ENCODE data around the gene SGK1. TPM values are rescaled to one million over a fixed set of nuclear protein-coding genes. Genes with fewer than 3 reads are reported as not detected.

Gene SGK1
- total and polyA plus RNA-seq, 7 donors = 17.2 to 352 (median 35.2) TPM

DNA sequence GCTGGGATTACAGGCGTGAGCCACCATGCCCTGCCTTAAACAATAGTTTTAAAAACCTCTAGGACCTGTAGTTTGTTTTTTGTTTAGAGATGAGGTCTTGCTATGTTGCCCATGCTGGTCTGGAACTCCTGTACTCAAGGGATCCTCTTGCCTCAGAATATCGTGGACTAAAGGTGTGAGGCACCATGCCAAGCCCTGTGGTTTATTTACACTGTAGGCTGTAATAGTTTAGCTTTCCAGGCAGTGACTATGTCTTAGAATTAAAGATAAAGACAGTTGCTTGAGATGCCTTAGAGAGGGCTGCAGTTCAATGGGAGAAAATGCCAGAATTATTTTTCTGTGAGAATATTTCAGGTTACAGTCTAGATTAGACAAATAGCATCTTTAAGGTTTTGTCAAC lies 72.9 kb downstream of the SGK1 start:
- H3K9me3 ChIP-seq = no peaks in the 10 kb centered on the region
- no peak overlapping the region for H3K27ac ChIP-seq
- DNase-seq = no peak
- no peak for TF ChIP-seq EP300 (IDR thresholded peaks at IDR 0.05)
- TF ChIP-seq, protein P1, sequence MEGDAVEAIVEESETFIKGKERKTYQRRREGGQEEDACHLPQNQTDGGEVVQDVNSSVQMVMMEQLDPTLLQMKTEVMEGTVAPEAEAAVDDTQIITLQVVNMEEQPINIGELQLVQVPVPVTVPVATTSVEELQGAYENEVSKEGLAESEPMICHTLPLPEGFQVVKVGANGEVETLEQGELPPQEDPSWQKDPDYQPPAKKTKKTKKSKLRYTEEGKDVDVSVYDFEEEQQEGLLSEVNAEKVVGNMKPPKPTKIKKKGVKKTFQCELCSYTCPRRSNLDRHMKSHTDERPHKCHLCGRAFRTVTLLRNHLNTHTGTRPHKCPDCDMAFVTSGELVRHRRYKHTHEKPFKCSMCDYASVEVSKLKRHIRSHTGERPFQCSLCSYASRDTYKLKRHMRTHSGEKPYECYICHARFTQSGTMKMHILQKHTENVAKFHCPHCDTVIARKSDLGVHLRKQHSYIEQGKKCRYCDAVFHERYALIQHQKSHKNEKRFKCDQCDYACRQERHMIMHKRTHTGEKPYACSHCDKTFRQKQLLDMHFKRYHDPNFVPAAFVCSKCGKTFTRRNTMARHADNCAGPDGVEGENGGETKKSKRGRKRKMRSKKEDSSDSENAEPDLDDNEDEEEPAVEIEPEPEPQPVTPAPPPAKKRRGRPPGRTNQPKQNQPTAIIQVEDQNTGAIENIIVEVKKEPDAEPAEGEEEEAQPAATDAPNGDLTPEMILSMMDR (IDR thresholded peaks at IDR 0.05) = no peak
- no peak for TF ChIP-seq POLR2A (IDR thresholded peaks at IDR 0.05)
- TF ChIP-seq POLR2AphosphoS5 (IDR thresholded peaks at IDR 0.05) = no peak
- WGBS, 2 donors = 37 to 55% methylated on average over 2 of the region's 2 CpGs
- no peaks in the 10 kb centered on the region for H3K27me3 ChIP-seq
- intact Hi-C loops (cut with DNase I) = no loop called here
- H3K4me1 ChIP-seq = no peaks in the 10 kb centered on the region
- H3K36me3 ChIP-seq = no peaks in the 10 kb centered on the region
- H3K4me3 ChIP-seq = no peak overlapping the region

DNA sequence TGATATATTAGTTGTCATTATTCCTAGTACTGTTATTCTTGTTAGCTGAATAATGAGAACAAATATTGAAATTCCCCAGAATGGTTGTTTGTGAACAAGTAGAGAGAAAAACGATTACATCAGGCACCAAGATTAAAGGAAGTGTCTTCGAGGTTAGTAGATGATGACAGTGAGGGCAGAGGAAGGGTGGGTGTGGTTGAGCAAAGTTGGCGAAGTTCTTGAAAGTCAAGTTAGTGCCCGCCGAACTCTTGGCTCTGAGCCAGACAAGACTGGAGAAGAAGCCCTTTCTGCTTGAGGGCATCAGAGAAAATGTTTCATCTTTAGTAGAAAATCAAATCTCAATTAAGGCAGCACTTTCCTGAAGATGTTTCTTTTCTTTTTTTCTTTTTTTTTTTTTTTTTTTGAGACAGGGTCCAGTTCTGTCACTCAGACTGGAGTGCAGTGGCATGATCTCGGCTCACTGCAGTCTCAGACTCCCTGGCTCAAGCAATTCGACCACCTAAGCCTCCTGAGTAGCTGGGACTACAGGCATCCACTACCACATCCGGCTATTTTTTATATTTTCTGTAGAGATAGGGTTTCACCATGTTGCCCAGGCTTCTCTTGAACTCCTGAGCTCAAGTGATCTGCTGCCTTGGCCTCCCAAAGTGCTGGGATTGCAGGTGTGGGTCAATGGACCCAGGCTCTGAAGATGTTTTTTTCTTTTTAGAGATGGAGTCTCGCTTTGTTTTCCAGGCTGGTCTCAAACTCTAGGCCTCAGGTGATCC lies 77.1 kb downstream of the SGK1 start:
- intact Hi-C loops (cut with DNase I) = no loop called here
- 49 to 54% methylated on average over 9 of the region's 9 CpGs for WGBS, 2 donors
- Histone ChIP-seq H3K27me3 (no peaks in the 10 kb centered on the region), H3K27ac (no peak overlapping the region), H3K4me3 (no peak overlapping the region), H3K4me1 (no peaks in the 10 kb centered on the region), H3K36me3 (no peaks in the 10 kb centered on the region), H3K9me3 (no peaks in the 10 kb centered on the region)
- TF ChIP-seq POLR2AphosphoS5 (IDR thresholded peaks at IDR 0.05) (no peak), EP300 (IDR thresholded peaks at IDR 0.05) (no peak), POLR2A (IDR thresholded peaks at IDR 0.05) (no peak)
- TF ChIP-seq, protein P1 (IDR thresholded peaks at IDR 0.05) = no peak
- DNase-seq = peak; percentile 80

DNA sequence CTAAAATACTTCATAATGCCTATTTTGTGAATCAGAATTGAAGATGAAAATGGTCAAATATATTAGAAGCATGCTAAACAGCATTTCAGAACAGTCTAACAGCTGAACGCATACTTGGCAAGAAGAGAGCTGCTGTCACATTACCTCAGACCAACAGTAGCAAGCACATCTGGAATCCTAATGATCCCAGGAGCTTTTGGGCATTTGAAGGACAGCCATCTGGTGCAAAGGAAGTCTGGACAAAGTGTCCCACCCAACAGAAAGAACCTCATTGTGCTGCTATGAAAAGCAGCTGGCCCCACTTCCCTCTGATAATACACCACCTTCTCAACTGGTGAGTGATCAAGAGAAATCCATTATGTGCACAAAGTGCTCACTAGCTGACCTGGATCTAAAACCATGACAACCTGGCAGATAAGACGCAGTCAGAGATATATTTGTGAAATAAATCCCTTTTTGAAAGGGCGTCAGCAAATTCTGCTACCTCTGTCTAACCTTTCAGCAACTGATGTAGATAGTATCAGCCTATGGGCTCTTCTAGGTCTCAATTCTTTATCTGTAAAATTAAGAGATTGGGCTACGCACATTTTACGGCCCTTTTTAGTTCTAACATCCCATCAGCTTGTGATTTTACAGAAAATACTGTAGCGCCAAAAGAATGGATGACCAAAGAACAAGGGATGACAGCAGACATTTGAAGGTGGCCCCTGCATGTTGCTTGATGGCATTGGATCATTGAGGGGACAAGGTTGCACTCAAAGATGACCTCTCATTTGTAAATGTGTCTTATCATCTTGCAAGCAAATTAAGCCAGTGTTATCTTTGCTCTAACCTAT lies 78.7 kb downstream of the SGK1 start:
- intact Hi-C loops (cut with DNase I) = no loop called here
- Histone ChIP-seq H3K4me1 (no peaks in the 10 kb centered on the region), H3K9me3 (no peaks in the 10 kb centered on the region), H3K4me3 (no peak overlapping the region), H3K36me3 (no peaks in the 10 kb centered on the region), H3K27ac (no peak overlapping the region), H3K27me3 (no peaks in the 10 kb centered on the region)
- TF ChIP-seq POLR2A (IDR thresholded peaks at IDR 0.05) (no peak), POLR2AphosphoS5 (IDR thresholded peaks at IDR 0.05) (no peak), EP300 (IDR thresholded peaks at IDR 0.05) (no peak)
- TF ChIP-seq, protein P1 (IDR thresholded peaks at IDR 0.05) = no peak
- WGBS, 2 donors = 62 to 70% methylated on average over 6 of the region's 6 CpGs
- DNase-seq = no peak

DNA sequence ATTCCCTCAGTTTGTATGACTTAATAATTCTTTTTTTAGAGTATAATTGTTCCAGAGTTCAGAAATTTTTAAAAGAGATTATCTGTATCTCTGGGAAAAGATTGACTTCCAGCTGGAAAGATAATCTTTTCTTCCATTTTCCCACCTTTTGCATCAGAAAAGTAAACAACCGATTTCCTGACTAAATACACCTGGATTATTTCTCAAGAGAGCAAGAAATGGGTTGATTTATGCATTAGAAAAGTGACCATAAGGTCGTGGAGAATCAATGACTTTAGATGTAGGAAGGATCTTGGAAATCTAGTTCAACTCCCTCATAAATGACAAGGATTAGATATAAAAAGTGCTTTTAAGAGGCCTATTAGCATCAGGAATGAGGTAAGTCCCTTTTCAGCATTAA lies 79.9 kb downstream of the SGK1 start:
- Histone ChIP-seq H3K36me3 (no peaks in the 10 kb centered on the region), H3K9me3 (no peaks in the 10 kb centered on the region), H3K4me3 (no peak overlapping the region), H3K27me3 (no peaks in the 10 kb centered on the region), H3K27ac (no peak overlapping the region), H3K4me1 (no peaks in the 10 kb centered on the region)
- intact Hi-C loops (cut with DNase I) = no loop called here
- DNase-seq = no peak
- 80 to 82% methylated on average over 2 of the region's 2 CpGs for WGBS, 2 donors
- TF ChIP-seq POLR2AphosphoS5 (IDR thresholded peaks at IDR 0.05) (no peak), EP300 (IDR thresholded peaks at IDR 0.05) (no peak)
- TF ChIP-seq, protein P1 (IDR thresholded peaks at IDR 0.05) = no peak

Measured in sigmoid colon (tissue), 7 donors.